Neural cell (in vitro differentiated cells): ENCODE data around the gene ICE2. TPM values are rescaled to one million over a fixed set of nuclear protein-coding genes. Genes with fewer than 3 reads are reported as not detected.

Experiments
- H2AFZ ChIP-seq: fragments of 200-600, 300-800 bp; sonication (generic), shearing (Covaris generic); 2 replicates; pipeline ENCODE4 v1.6.0; 2014; ENCODE audit warnings: low read depth, mild to moderate bottlenecking, antibody characterized with exemption, low read length, moderate library complexity
- H3F3A ChIP-seq: fragments of 200-600 bp; shearing (Covaris generic); 2 replicates; pipeline ENCODE4 v1.6.1; 2016; ENCODE audit warnings: mild to moderate bottlenecking, moderate library complexity, mixed read lengths, antibody characterized with exemption, low read length; ENCODE audit not compliant: insufficient read depth, poor library complexity, severe bottlenecking
- H3K27ac ChIP-seq: fragments of 200-600, 300-800 bp; sonication (generic), shearing (Covaris generic); 2 replicates; pipeline ENCODE4 v1.5.1; 2014; ENCODE audit warnings: mild to moderate bottlenecking, low read length, moderate library complexity
- H3K27me3 ChIP-seq: fragments of 300-800, 200-600 bp; sonication (generic), shearing (Covaris generic); 2 replicates; pipeline ENCODE4 v1.6.0; 2014; ENCODE audit warnings: mild to moderate bottlenecking, low read depth, low read length, moderate library complexity; ENCODE audit not compliant: insufficient read depth
- H3K36me3 ChIP-seq: fragments of 300-800, 200-600 bp; sonication (generic), shearing (Covaris generic); 2 replicates; pipeline ENCODE4 v1.5.1; 2014; ENCODE audit warnings: mild to moderate bottlenecking, antibody characterized with exemption, low read length, moderate library complexity; ENCODE audit not compliant: insufficient read depth
- H3K4me2 ChIP-seq: fragments of 300-800, 200-600 bp; sonication (generic), shearing (Covaris generic); 2 replicates; pipeline ENCODE4 v1.6.0; 2014; ENCODE audit warnings: mild to moderate bottlenecking, low read length
- H3K4me3 ChIP-seq: fragments of 300-800, 200-600 bp; sonication (generic), shearing (Covaris generic); 2 replicates; pipeline ENCODE4 v1.5.1; 2014; ENCODE audit warnings: mild to moderate bottlenecking, low read length, moderate library complexity
- H3K79me2 ChIP-seq: fragments of 200-600 bp; shearing (Covaris generic); replicated peaks from 2 replicates; pipeline ENCODE4 v1.6.0; 2014; ENCODE audit warnings: mild to moderate bottlenecking, low read length, moderate library complexity; ENCODE audit not compliant: insufficient read depth
- H3K9ac ChIP-seq: fragments of 300-800, 200-600 bp; sonication (generic), shearing (Covaris generic); 2 replicates; pipeline ENCODE4 v1.6.1; 2016; ENCODE audit warnings: mild to moderate bottlenecking, low read length, mixed read lengths
- H3K9me2 ChIP-seq: fragments of 200-600 bp; shearing (Covaris generic); 2 replicates; pipeline ENCODE4 v1.6.1; 2016; ENCODE audit warnings: mild to moderate bottlenecking, low read length, mixed read lengths; ENCODE audit not compliant: insufficient read depth
- H3K9me3 ChIP-seq: fragments of 200-600, 300-800 bp; sonication (generic), shearing (Covaris generic); 2 replicates; pipeline ENCODE4 v1.6.1; 2016; ENCODE audit warnings: mild to moderate bottlenecking, mixed run types, low read length, moderate library complexity, mixed read lengths
- H4K20me1 ChIP-seq: fragments of 200-600 bp; shearing (Covaris generic); 2 replicates; pipeline ENCODE4 v1.6.1; 2016; ENCODE audit warnings: mild to moderate bottlenecking, mixed run types; ENCODE audit not compliant: insufficient read depth
- CTCF ChIP-seq: fragments of 450-650 bp; IDR thresholded peaks from 2 replicates; pipeline ENCODE4 v1.5.1; 2014; ENCODE audit warnings: antibody characterized with exemption, mild to moderate bottlenecking, moderate library complexity; ENCODE audit not compliant: poor library complexity, severe bottlenecking
- EP300 ChIP-seq: fragments of 450-650 bp; conservative IDR thresholded peaks from 2 replicates; pipeline ENCODE4 v1.6.1; 2014; ENCODE audit warnings: antibody characterized with exemption, mild to moderate bottlenecking, moderate library complexity; ENCODE audit not compliant: poor library complexity, severe bottlenecking
- EZH2 ChIP-seq: fragments of 200-600, 300-800 bp; shearing (Covaris generic), sonication (generic); IDR thresholded peaks from 2 replicates; pipeline ENCODE4 v1.6.1; 2014; ENCODE audit warnings: antibody characterized with exemption, low read length, borderline replicate concordance, mild to moderate bottlenecking; ENCODE audit not compliant: insufficient read depth, poor library complexity, severe bottlenecking
- MXI1 ChIP-seq: fragments of 450-650 bp; conservative IDR thresholded peaks from 2 replicates; pipeline ENCODE4 v1.6.1; 2014; ENCODE audit warnings: antibody characterized with exemption, mild to moderate bottlenecking; ENCODE audit not compliant: poor library complexity, severe bottlenecking
- POLR2AphosphoS5 ChIP-seq: IDR thresholded peaks from 2 replicates; pipeline ENCODE4 v1.6.1; 2012
- RAD21 ChIP-seq: fragments of 450-650 bp; conservative IDR thresholded peaks from 2 replicates; pipeline ENCODE4 v1.6.1; 2014; ENCODE audit warnings: antibody characterized with exemption, mild to moderate bottlenecking, moderate library complexity
- SMC3 ChIP-seq: fragments of 450-650 bp; conservative IDR thresholded peaks from 2 replicates; pipeline ENCODE4 v1.6.1; 2014; ENCODE audit warnings: antibody characterized with exemption, mild to moderate bottlenecking, moderate library complexity; ENCODE audit not compliant: poor library complexity
- TAF1 ChIP-seq: IDR thresholded peaks from 2 replicates; pipeline ENCODE4 v1.6.1; 2012; ENCODE audit warnings: low read depth
- polyA plus RNA-seq: library from polyadenylated mRNA; depleted of rRNA; stranded (reverse); fragments of >200 nt; gene quantifications from 2 replicates; pipeline ENCODE4 v1.2.3, GENCODE V29; 2014
- TF ChIP-seq, protein P1 (sequence below): IDR thresholded peaks from 2 replicates; pipeline ENCODE4 v1.6.1; 2012; ENCODE audit warnings: borderline replicate concordance

The ICE2 gene
- polyA plus RNA-seq, 1 donor from 2014 or later = 34.0 TPM

GRCh38 chr15:60527456-60527855 is 48.5 kb upstream of the ICE2 start:
- Histone ChIP-seq H3F3A (no peaks in the 10 kb centered on the region), H3K27me3 (no peaks in the 10 kb centered on the region), H3K9me2 (no peaks in the 10 kb centered on the region), H3K9ac (no peak overlapping the region), H3K27ac (no peak overlapping the region), H2AFZ (no peak overlapping the region), H3K79me2 (no peaks in the 10 kb centered on the region), H4K20me1 (no peaks in the 10 kb centered on the region), H3K4me3 (no peak overlapping the region), H3K9me3 (no peaks in the 10 kb centered on the region), H3K4me2 (no peak overlapping the region), H3K36me3 (no peaks in the 10 kb centered on the region)
- TF ChIP-seq TAF1 (no peak), EZH2 (no peak), POLR2AphosphoS5 (no peak), RAD21 (no peak), SMC3 (no peak), MXI1 (no peak), CTCF (no peak), EP300 (no peak)
- TF ChIP-seq, protein P1, sequence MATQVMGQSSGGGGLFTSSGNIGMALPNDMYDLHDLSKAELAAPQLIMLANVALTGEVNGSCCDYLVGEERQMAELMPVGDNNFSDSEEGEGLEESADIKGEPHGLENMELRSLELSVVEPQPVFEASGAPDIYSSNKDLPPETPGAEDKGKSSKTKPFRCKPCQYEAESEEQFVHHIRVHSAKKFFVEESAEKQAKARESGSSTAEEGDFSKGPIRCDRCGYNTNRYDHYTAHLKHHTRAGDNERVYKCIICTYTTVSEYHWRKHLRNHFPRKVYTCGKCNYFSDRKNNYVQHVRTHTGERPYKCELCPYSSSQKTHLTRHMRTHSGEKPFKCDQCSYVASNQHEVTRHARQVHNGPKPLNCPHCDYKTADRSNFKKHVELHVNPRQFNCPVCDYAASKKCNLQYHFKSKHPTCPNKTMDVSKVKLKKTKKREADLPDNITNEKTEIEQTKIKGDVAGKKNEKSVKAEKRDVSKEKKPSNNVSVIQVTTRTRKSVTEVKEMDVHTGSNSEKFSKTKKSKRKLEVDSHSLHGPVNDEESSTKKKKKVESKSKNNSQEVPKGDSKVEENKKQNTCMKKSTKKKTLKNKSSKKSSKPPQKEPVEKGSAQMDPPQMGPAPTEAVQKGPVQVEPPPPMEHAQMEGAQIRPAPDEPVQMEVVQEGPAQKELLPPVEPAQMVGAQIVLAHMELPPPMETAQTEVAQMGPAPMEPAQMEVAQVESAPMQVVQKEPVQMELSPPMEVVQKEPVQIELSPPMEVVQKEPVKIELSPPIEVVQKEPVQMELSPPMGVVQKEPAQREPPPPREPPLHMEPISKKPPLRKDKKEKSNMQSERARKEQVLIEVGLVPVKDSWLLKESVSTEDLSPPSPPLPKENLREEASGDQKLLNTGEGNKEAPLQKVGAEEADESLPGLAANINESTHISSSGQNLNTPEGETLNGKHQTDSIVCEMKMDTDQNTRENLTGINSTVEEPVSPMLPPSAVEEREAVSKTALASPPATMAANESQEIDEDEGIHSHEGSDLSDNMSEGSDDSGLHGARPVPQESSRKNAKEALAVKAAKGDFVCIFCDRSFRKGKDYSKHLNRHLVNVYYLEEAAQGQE = no peak

DNA sequence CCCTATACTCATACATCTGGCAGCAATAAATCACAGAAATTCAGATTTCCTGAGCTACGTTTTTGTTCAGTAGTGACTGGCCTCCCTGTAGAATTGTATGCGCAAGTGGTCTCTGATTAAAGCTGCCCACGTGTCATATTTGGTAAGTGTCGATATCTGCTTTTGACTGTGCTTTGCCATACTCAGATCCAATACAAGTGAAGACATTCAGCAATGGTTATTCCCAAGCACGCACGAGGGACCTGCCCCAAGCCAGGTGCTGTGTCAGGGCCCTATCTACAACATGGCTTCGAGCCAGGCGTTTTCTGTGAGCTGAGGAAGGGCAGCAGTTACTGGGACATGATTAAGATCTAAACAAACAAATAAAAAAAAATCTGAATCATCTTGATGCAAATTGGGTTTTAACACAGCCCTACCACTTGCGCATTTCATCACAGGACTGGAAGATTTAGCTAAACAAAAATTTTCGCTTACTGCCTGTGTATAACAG is 47.2 kb upstream of the ICE2 start:
- Histone ChIP-seq H3F3A (no peaks in the 10 kb centered on the region), H3K36me3 (no peaks in the 10 kb centered on the region), H4K20me1 (no peaks in the 10 kb centered on the region), H3K9me3 (no peaks in the 10 kb centered on the region), H2AFZ (no peak overlapping the region), H3K4me3 (no peak overlapping the region), H3K27me3 (no peaks in the 10 kb centered on the region), H3K4me2 (no peak overlapping the region), H3K9ac (no peak overlapping the region), H3K79me2 (no peaks in the 10 kb centered on the region), H3K27ac (no peak overlapping the region), H3K9me2 (no peaks in the 10 kb centered on the region)
- no peak for TF ChIP-seq RAD21
- no peak for TF ChIP-seq EP300
- no peak for TF ChIP-seq CTCF
- no peak for TF ChIP-seq EZH2
- TF ChIP-seq, protein P1 = no peak
- TF ChIP-seq TAF1 = no peak
- no peak for TF ChIP-seq MXI1
- TF ChIP-seq POLR2AphosphoS5 = no peak
- TF ChIP-seq SMC3 = no peak
